K562 (cell line): Measurements from ENCODE around the gene GZF1. TPM values are rescaled to one million over a fixed set of nuclear protein-coding genes. Genes with fewer than 3 reads are reported as not detected.
A peak's percentile ranks its signal among the peaks of the same experiment; 100 is the strongest.

ENCODE experiments used
- CREB1 ChIP-seq, 2 experiments: sonication (generic) in 1 of 2; formaldehyde crosslinking in 1 of 2; IDR thresholded peaks; 2 replicates each; pipeline versions ENCODE4 v1.6.1 to v1.8.0; 2012 to 2022; ENCODE audit warnings: inconsistent platforms in 1 of 2, mild to moderate bottlenecking in 1 of 2, missing genetic modification reagents in 1 of 2, moderate library complexity in 1 of 2
- MEF2A ChIP-seq: IDR thresholded peaks from 2 replicates; pipeline ENCODE4 v1.6.1; 2011; ENCODE audit warnings: low read depth, mild to moderate bottlenecking, low read length, moderate library complexity; ENCODE audit not compliant: control insufficient read depth
- NONO ChIP-seq, 2 experiments: fragments of 200-400 bp in 1 of 2; fragments of 450-650 bp in 1 of 2; formaldehyde crosslinking in 1 of 2; IDR thresholded peaks; 2 replicates each; pipeline ENCODE4 v1.6.1; 2017; ENCODE audit warnings: low read depth in 2 of 2, mild to moderate bottlenecking in 2 of 2, moderate library complexity in 2 of 2, low read length in 1 of 2
- SP1 ChIP-seq: sonication (generic); formaldehyde crosslinking; IDR thresholded peaks from 2 replicates; pipeline ENCODE4 v1.8.1; 2022; ENCODE audit warnings: mild to moderate bottlenecking, missing genetic modification reagents
- TGIF2 ChIP-seq: sonication (generic); formaldehyde crosslinking; IDR thresholded peaks from 2 replicates; pipeline ENCODE4 v1.8.1; 2022; ENCODE audit warnings: mild to moderate bottlenecking, missing genetic modification reagents, moderate library complexity
- ZC3H4 ChIP-seq: sonication (generic); formaldehyde crosslinking; IDR thresholded peaks from 2 replicates; pipeline ENCODE4 v1.9.0; 2021; ENCODE audit warnings: missing genetic modification reagents, borderline replicate concordance
- ZNF124 ChIP-seq: sonication (generic); formaldehyde crosslinking; IDR thresholded peaks from 2 replicates; pipeline ENCODE4 v1.8.1; 2022; ENCODE audit warnings: missing genetic modification reagents
- polyA plus RNA-seq, 8 experiments: library from polyadenylated mRNA; depleted of rRNA in 4 of 8; stranded (reverse) in 5 of 8; unstranded in 3 of 8; fragments of >200 nt; fragmentation: Nextera tagmentation in 2 of 8; fragmentation: Illumina TruSeq in 1 of 8; extraction: Ambion mirVana in 2 of 8; extraction: Trizol in 1 of 8; gene quantifications; 2 replicates each; pipeline versions ENCODE4 v1.2.1 to v1.2.3, GENCODE V29; 2011 to 2014; ENCODE audit warnings: inconsistent platforms in 1 of 8, missing spikeins in 1 of 8
- total RNA-seq, 7 experiments: library from RNA; depleted of rRNA in 6 of 7; stranded (reverse); fragments of >200 nt in 6 of 7; fragmentation: Illumina TruSeq in 2 of 7; extraction: Trizol in 2 of 7; gene quantifications; 2 replicates each; pipeline versions ENCODE4 v1.2.1 to v1.2.3, GENCODE V29; 2011 to 2021; ENCODE audit warnings: low replicate concordance in 1 of 7
- TF ChIP-seq, protein P1 (sequence below): fragments of 450-650 bp; formaldehyde crosslinking; IDR thresholded peaks from 2 replicates; pipeline ENCODE4 v1.4.0; 2022; ENCODE audit warnings: missing genetic modification characterization
- TF ChIP-seq, protein P2 (sequence below), 2 experiments: IDR thresholded peaks; 2 replicates each; pipeline ENCODE4 v1.6.1; 2011; ENCODE audit warnings: borderline replicate concordance in 1 of 2, control low read depth in 1 of 2, low read depth in 1 of 2, low read length in 1 of 2, mild to moderate bottlenecking in 1 of 2, mixed read lengths in 1 of 2, moderate library complexity in 1 of 2; ENCODE audit not compliant: insufficient read depth in 1 of 2, insufficient read length in 1 of 2, poor library complexity in 1 of 2, severe bottlenecking in 1 of 2; ENCODE audit errors: extremely low read depth in 1 of 2

Gene GZF1
- total and polyA plus RNA-seq, 9 of the 15 experiments (the other 6 are each of a cell fraction or from before 2014, with no cell fraction given), result 1.2 to 15.7 (median 7.4) TPM

DNA sequence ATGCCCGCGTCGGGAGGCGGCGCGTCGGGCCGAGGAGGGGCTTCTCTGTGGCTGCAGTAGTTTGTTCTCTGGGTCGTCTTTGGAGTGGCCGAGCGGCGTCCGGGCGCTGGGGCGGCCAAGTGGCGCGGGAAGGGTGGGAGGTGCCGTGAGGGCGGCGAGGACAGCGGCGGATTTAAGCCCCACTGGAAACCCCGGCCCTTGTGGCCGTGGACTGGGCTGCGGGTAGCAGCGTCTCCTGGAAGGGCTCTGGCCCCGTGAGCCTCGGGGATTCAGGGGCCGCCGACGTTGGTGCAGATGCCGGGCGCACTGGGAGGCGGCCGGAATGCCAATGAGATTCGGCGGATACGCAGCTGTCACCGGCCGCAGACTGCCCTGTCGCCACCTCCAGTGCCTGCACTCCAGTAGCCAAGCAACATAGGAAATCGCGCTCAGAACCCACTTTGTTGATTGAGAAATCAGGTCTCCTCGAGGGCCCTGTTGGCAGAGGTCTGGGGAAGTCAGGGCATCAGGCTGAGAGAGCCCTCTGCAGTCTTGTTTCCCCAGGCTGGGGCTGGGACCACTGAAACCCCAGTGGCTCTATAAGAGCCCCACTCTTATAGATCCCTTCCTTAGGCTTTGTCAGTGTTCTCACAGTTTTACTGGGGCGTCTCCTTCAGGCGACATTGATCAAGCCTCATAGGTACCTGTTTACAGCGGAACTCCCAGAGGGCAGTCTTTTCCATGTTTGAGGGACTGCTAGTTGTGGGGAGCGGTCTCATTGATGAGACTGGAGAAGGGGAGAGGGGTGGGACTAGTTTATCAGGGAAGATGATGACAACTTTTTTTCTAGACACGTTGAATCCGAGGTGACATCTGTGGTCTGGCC is 642 bp downstream of the GZF1 start (continued):
- TF ChIP-seq, protein P1, sequence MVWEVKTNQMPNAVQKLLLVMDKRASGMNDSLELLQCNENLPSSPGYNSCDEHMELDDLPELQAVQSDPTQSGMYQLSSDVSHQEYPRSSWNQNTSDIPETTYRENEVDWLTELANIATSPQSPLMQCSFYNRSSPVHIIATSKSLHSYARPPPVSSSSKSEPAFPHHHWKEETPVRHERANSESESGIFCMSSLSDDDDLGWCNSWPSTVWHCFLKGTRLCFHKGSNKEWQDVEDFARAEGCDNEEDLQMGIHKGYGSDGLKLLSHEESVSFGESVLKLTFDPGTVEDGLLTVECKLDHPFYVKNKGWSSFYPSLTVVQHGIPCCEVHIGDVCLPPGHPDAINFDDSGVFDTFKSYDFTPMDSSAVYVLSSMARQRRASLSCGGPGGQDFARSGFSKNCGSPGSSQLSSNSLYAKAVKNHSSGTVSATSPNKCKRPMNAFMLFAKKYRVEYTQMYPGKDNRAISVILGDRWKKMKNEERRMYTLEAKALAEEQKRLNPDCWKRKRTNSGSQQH (CRISPR knock-in tag), result 0 out of 2 replicates have a peak, but pooled peaks have one; percentile 16
- no peak for TF ChIP-seq SP1 (CRISPR knock-in tag)
- TF ChIP-seq CREB1 (IDR thresholded peaks at IDR 0.05), result no peak
- TF ChIP-seq CREB1 (CRISPR knock-in tag; IDR thresholded peaks at IDR 0.05), result no peak
- TF ChIP-seq, protein P2, sequence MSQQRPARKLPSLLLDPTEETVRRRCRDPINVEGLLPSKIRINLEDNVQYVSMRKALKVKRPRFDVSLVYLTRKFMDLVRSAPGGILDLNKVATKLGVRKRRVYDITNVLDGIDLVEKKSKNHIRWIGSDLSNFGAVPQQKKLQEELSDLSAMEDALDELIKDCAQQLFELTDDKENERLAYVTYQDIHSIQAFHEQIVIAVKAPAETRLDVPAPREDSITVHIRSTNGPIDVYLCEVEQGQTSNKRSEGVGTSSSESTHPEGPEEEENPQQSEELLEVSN (IDR thresholded peaks at IDR 0.05; ENCODE audit: borderline replicate concordance in 1 of 2, extremely low read depth in 1 of 2, insufficient read depth in 1 of 2, insufficient read length in 1 of 2, low read depth in 1 of 2, low read length in 1 of 2, poor library complexity in 1 of 2, severe bottlenecking in 1 of 2), result peak in 1 of 2 experiments; percentile 18
- TF ChIP-seq ZNF124 (CRISPR knock-in tag), result no peak
- no peak for TF ChIP-seq MEF2A
- TF ChIP-seq ZC3H4 (CRISPR knock-in tag), result peak; percentile 58; the same call in 1 of the 2 replicates
- no peak for TF ChIP-seq TGIF2
- no peak for TF ChIP-seq NONO (IDR thresholded peaks at IDR 0.05; ENCODE audit: low read depth in 2 of 2, low read length in 1 of 2)
